ENCODE measurements around the gene MRPL12. TPM values are rescaled to one million over a fixed set of nuclear protein-coding genes. Genes with fewer than 3 reads are reported as not detected.

The MRPL12 gene
- total and polyA plus RNA-seq, 2 experiments from 2014 or later: 50.9 to 153 TPM

DNA sequence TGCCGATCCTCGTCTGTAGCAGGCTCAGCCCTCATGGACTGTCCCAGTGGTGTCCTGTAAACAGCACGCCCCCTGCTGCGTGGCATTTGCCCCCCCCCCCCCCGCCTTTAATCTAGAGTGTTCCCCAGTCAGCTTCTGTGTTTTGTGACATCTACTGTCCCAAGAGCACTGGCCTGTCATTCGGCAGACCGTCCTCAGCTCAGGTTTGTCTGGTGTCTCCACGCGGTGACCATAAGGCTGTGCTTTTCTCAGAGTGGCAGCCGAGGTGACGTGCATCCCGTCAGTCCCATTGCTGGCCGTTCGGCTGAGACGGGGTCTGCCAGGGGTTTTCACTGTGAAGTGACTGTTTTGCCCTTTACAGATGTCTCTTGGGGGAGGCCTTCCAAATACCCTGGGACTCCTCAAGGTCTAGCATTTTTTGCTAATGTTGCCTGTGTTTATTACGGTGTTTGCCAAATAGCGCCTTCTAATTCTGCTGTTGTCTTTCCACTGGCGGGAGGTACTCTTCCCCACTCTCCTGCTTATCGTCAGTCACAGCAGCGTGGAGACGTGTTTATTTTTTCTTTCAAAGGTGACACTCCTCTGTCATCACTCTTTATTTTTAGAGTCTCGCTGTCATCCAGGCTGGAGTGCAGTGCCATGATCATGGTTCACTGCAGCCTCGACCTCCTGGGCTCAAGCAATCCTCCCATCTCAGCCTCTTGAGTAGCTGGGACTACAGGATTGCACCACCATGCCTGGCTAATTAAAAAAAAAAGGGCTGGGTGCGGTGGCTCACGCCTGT, 5.7 kb upstream of the MRPL12 start (continued):
- no peak for TF ChIP-seq REST (IDR thresholded peaks at IDR 0.05; ENCODE audit: unreplicated experiment)
- TF ChIP-seq STAT1 (IDR thresholded peaks at IDR 0.05; ENCODE audit: unreplicated experiment): no peak
- TF ChIP-seq EZH2phosphoT487 (IDR thresholded peaks at IDR 0.05; ENCODE audit: unreplicated experiment): no peak
- TF ChIP-seq, protein P1, sequence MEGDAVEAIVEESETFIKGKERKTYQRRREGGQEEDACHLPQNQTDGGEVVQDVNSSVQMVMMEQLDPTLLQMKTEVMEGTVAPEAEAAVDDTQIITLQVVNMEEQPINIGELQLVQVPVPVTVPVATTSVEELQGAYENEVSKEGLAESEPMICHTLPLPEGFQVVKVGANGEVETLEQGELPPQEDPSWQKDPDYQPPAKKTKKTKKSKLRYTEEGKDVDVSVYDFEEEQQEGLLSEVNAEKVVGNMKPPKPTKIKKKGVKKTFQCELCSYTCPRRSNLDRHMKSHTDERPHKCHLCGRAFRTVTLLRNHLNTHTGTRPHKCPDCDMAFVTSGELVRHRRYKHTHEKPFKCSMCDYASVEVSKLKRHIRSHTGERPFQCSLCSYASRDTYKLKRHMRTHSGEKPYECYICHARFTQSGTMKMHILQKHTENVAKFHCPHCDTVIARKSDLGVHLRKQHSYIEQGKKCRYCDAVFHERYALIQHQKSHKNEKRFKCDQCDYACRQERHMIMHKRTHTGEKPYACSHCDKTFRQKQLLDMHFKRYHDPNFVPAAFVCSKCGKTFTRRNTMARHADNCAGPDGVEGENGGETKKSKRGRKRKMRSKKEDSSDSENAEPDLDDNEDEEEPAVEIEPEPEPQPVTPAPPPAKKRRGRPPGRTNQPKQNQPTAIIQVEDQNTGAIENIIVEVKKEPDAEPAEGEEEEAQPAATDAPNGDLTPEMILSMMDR (conservative IDR thresholded peaks at IDR 0.05; ENCODE audit: low read depth in 2 of 2): no peak

GRCh38 chr17:81700353-81701287, 2.5 kb upstream of the MRPL12 start:
- H3K27ac ChIP-seq (ENCODE audit: low read depth): 0 out of 2 replicates have a peak overlapping the region, but pooled peaks have one; percentile 26
- no peak overlapping the region for H3K4me2 ChIP-seq
- no peak for TF ChIP-seq ETS1 (IDR thresholded peaks at IDR 0.05)
- TF ChIP-seq REST (IDR thresholded peaks at IDR 0.05; ENCODE audit: unreplicated experiment): no peak
- TF ChIP-seq, protein P1 (conservative IDR thresholded peaks at IDR 0.05; ENCODE audit: low read depth in 2 of 2): no peak
- no peak for TF ChIP-seq ZNF114 (CRISPR knock-in tag; IDR thresholded peaks at IDR 0.05)
- TF ChIP-seq POLR2AphosphoS5 (IDR thresholded peaks at IDR 0.05; ENCODE audit: low read depth): no peak
- no peak for TF ChIP-seq CREB1 (CRISPR knock-in tag; IDR thresholded peaks at IDR 0.05; ENCODE audit: low read depth)
- TF ChIP-seq EZH2phosphoT487 (IDR thresholded peaks at IDR 0.05; ENCODE audit: unreplicated experiment): no peak
- no peak for TF ChIP-seq STAT1 (IDR thresholded peaks at IDR 0.05; ENCODE audit: unreplicated experiment)
- no peak for TF ChIP-seq EZH2 (IDR thresholded peaks at IDR 0.05; ENCODE audit: low read depth, unreplicated experiment)
- TF ChIP-seq NANOG (IDR thresholded peaks at IDR 0.05; ENCODE audit: borderline replicate concordance): no peak
- no peak for TF ChIP-seq ZNF331 (CRISPR knock-in tag; IDR thresholded peaks at IDR 0.05; ENCODE audit: low read depth)

More at GRCh38 chr17:81700353-81701287, 2.5 kb upstream of the MRPL12 start:
- Mint-ChIP-seq H3K4me3 (peak overlapping the region; percentile 23; the same call in 2 of the 3 replicates), H3K36me3 (ENCODE audit: low read depth) (peaks cover 60% of the 10 kb centered on the region), H3K27ac (no peak overlapping the region; the same call in 1 of the 2 replicates), H3K27me3 (ENCODE audit: insufficient read depth, low read depth, poor library complexity) (peaks cover 15% of the 10 kb centered on the region), H3K9me3 (no peaks in the 10 kb centered on the region), H3K4me1 (peaks cover 10% of the 10 kb centered on the region; the same call in 2 of the 3 replicates)
- H4K20me1 ChIP-seq (replicated peaks; ENCODE audit: insufficient read depth): peaks cover 12% of the 10 kb centered on the region
- H3K4me1 ChIP-seq (ENCODE audit: insufficient read depth): peaks cover 10% of the 10 kb centered on the region
- peaks cover 51% of the 10 kb centered on the region for H3K79me2 ChIP-seq (replicated peaks; ENCODE audit: insufficient read depth)
- no peaks in the 10 kb centered on the region for H3K27me3 ChIP-seq (ENCODE audit: insufficient read depth)
- H2AFZ ChIP-seq: no peak overlapping the region
- ATAC-seq: no peak
- no peaks in the 10 kb centered on the region for H3K9me2 ChIP-seq (ENCODE audit: insufficient read depth)
- no peak overlapping the region for H3K4me3 ChIP-seq
- peaks cover 3% of the 10 kb centered on the region for H3K36me3 ChIP-seq (ENCODE audit: insufficient read depth)
- no peak for DNase-seq (ENCODE audit: low spot score)
- peaks cover 26% of the 10 kb centered on the region for H3F3A ChIP-seq (replicated peaks; ENCODE audit: low read depth)

Measured in GM23338 (cell line).